Activated CD8-positive, alpha-beta memory T cell treated with anti-CD3 and anti-CD28 coated beads for 24 hours (primary cell): ENCODE measurements around the gene PCDH9.

Experiments
- DNase-seq: peaks from one replicate; pipeline ENCODE4 v3.0.0-alpha.2; 2020

The PCDH9 gene

GRCh38 chr13:67224148-67224846 is 5.8 kb downstream of the PCDH9 start:
- DNase-seq = peak; percentile 72

- DNase-seq = no peak
Measured at GRCh38 chr13:67223742-67224141, 6.4 kb downstream of the PCDH9 start.

GRCh38 chr13:67223024-67223423 is 7.1 kb downstream of the PCDH9 start:
- no peak for DNase-seq

GRCh38 chr13:67221630-67222226 is 8.4 kb downstream of the PCDH9 start:
- no peak for DNase-seq

GRCh38 chr13:67219113-67219512 is 11.0 kb downstream of the PCDH9 start:
- DNase-seq = no peak

GRCh38 chr13:67217880-67218279 is 12.3 kb downstream of the PCDH9 start:
- no peak for DNase-seq

GRCh38 chr13:67216864-67217263 is 13.3 kb downstream of the PCDH9 start:
- DNase-seq = no peak

GRCh38 chr13:67210208-67210607 is 19.9 kb downstream of the PCDH9 start:
- no peak for DNase-seq

- DNase-seq = no peak
Measured at GRCh38 chr13:67208552-67208951, 21.6 kb downstream of the PCDH9 start.

- DNase-seq = no peak
Measured at GRCh38 chr13:67204764-67205163, 25.4 kb downstream of the PCDH9 start.

GRCh38 chr13:67200605-67201004 is 29.5 kb downstream of the PCDH9 start:
- no peak for DNase-seq

GRCh38 chr13:67200183-67200582 is 30.0 kb downstream of the PCDH9 start:
- no peak for DNase-seq

GRCh38 chr13:67197704-67198103 is 32.4 kb downstream of the PCDH9 start:
- no peak for DNase-seq

GRCh38 chr13:67193979-67194378 is 36.2 kb downstream of the PCDH9 start:
- no peak for DNase-seq

GRCh38 chr13:67192751-67193150 is 37.4 kb downstream of the PCDH9 start:
- DNase-seq = no peak

GRCh38 chr13:67186995-67187569 is 43.1 kb downstream of the PCDH9 start:
- DNase-seq = no peak

- no peak for DNase-seq
Measured at GRCh38 chr13:67184247-67184646, 45.9 kb downstream of the PCDH9 start.

GRCh38 chr13:67183151-67183550 is 47.0 kb downstream of the PCDH9 start:
- DNase-seq = no peak

GRCh38 chr13:67175836-67176459 is 54.2 kb downstream of the PCDH9 start:
- no peak for DNase-seq

GRCh38 chr13:67168384-67168783 is 61.8 kb downstream of the PCDH9 start:
- DNase-seq = no peak

GRCh38 chr13:67167420-67167819 is 62.7 kb downstream of the PCDH9 start:
- DNase-seq = no peak

GRCh38 chr13:67161176-67161575 is 69.0 kb downstream of the PCDH9 start:
- DNase-seq = no peak

- DNase-seq = no peak
Measured at GRCh38 chr13:67158903-67159302, 71.2 kb downstream of the PCDH9 start.

GRCh38 chr13:67156723-67157060 is 73.4 kb downstream of the PCDH9 start:
- DNase-seq = no peak
